MM.1S (cell line): Measurements from ENCODE around the gene CPNE7.

Experiments used
- DNase-seq: peaks from one replicate; pipeline ENCODE4 v3.0.0-alpha.2; 2015
- H2AFZ ChIP-seq: fragments of 300-600 bp; sonication (generic); 2 replicates; pipeline ENCODE4 v1.6.0; 2016; ENCODE audit warnings: antibody characterized with exemption, low read length
- H3F3A ChIP-seq: fragments of 300-600 bp; sonication (generic); 2 replicates; pipeline ENCODE4 v1.6.1; 2016; ENCODE audit warnings: mild to moderate bottlenecking, antibody characterized with exemption, low read length, moderate library complexity, mixed read lengths; ENCODE audit not compliant: insufficient read depth
- H3K27ac ChIP-seq: fragments of 300-600 bp; sonication (generic); 2 replicates; pipeline ENCODE4 v1.5.1; 2016; ENCODE audit warnings: mild to moderate bottlenecking, low read length
- H3K27me3 ChIP-seq: fragments of 300-600 bp; sonication (generic); replicated peaks from 2 replicates; pipeline ENCODE4 v1.6.0; 2016; ENCODE audit warnings: low read length; ENCODE audit not compliant: insufficient read depth
- H3K36me3 ChIP-seq: fragments of 300-600 bp; sonication (generic); replicated peaks from 2 replicates; pipeline ENCODE4 v1.6.1; 2016; ENCODE audit warnings: mild to moderate bottlenecking, low read length, mixed read lengths; ENCODE audit not compliant: insufficient read depth
- H3K4me1 ChIP-seq: fragments of 300-600 bp; sonication (generic); 2 replicates; pipeline ENCODE4 v1.6.1; 2016; ENCODE audit warnings: low read length, mixed read lengths
- H3K4me2 ChIP-seq: fragments of 300-600 bp; sonication (generic); 2 replicates; pipeline ENCODE4 v1.6.0; 2016; ENCODE audit warnings: low read depth, low read length
- H3K4me3 ChIP-seq: fragments of 300-600 bp; sonication (generic); 2 replicates; pipeline ENCODE4 v1.5.1; 2016; ENCODE audit warnings: low read length, mixed read lengths
- H3K79me2 ChIP-seq: fragments of 300-600 bp; sonication (generic); 2 replicates; pipeline ENCODE4 v1.6.1; 2016; ENCODE audit warnings: mixed run types, low read length, mixed read lengths
- H3K9ac ChIP-seq: fragments of 300-600 bp; sonication (generic); 2 replicates; pipeline ENCODE4 v1.6.1; 2016; ENCODE audit warnings: low read length, mixed read lengths
- H3K9me2 ChIP-seq: fragments of 300-600 bp; sonication (generic); replicated peaks from 2 replicates; pipeline ENCODE4 v1.6.1; 2016; ENCODE audit warnings: mild to moderate bottlenecking, low read length, mixed read lengths; ENCODE audit not compliant: insufficient read depth
- H3K9me3 ChIP-seq: fragments of 300-600 bp; sonication (generic); replicated peaks from 2 replicates; pipeline ENCODE4 v1.6.1; 2016; ENCODE audit warnings: mild to moderate bottlenecking, low read length, mixed read lengths; ENCODE audit not compliant: insufficient read depth
- H4K20me1 ChIP-seq: fragments of 300-600 bp; sonication (generic); 2 replicates; pipeline ENCODE4 v1.6.1; 2016; ENCODE audit warnings: mild to moderate bottlenecking, low read length, moderate library complexity, mixed read lengths; ENCODE audit not compliant: insufficient read depth
- CTCF ChIP-seq: fragments of 300-600 bp; sonication (generic); IDR thresholded peaks from 2 replicates; pipeline ENCODE4 v1.5.1; 2016; ENCODE audit warnings: antibody characterized with exemption, low read length, mixed read lengths
- EZH2 ChIP-seq: fragments of 300-600 bp; sonication (generic); optimal IDR thresholded peaks from 2 replicates; pipeline ENCODE3; 2017; ENCODE audit warnings: low read depth, mild to moderate bottlenecking, antibody characterized with exemption, low read length, mixed read lengths
- EZH2phosphoT487 ChIP-seq: fragments of 300-600 bp; sonication (generic); IDR thresholded peaks from 2 replicates; pipeline ENCODE4 v1.6.1; 2018; ENCODE audit warnings: antibody characterized with exemption, low read length

CPNE7 gene

GRCh38 chr16:89639385-89639784 lies 63.8 kb downstream of the CPNE7 start:
- no peaks in the 10 kb centered on the region for H3F3A ChIP-seq
- no peak overlapping the region for H3K4me2 ChIP-seq

GRCh38 chr16:89641458-89642119 lies 66.0 kb downstream of the CPNE7 start:
- H2AFZ ChIP-seq: no peak overlapping the region
- H3K9me3 ChIP-seq: no peaks in the 10 kb centered on the region
- H3K27ac ChIP-seq: no peak overlapping the region
- no peak overlapping the region for H3K4me3 ChIP-seq
- H3K9ac ChIP-seq: no peak overlapping the region
- no peaks in the 10 kb centered on the region for H3F3A ChIP-seq
- peaks cover 4% of the 10 kb centered on the region; the same call in 1 of the 2 replicates for H3K27me3 ChIP-seq
- H3K79me2 ChIP-seq: no peaks in the 10 kb centered on the region
- H4K20me1 ChIP-seq: no peaks in the 10 kb centered on the region
- H3K36me3 ChIP-seq: no peaks in the 10 kb centered on the region
- no peak overlapping the region for H3K4me2 ChIP-seq
- DNase-seq: no peak
- TF ChIP-seq CTCF: no peak
- no peak for TF ChIP-seq EZH2phosphoT487
- TF ChIP-seq EZH2: no peak
- no peaks in the 10 kb centered on the region for H3K4me1 ChIP-seq
- no peaks in the 10 kb centered on the region for H3K9me2 ChIP-seq

More at GRCh38 chr16:89639385-89639784, 63.8 kb downstream of the CPNE7 start:
- Histone ChIP-seq H3K9me2 (no peaks in the 10 kb centered on the region), H4K20me1 (no peaks in the 10 kb centered on the region), H3K9me3 (no peaks in the 10 kb centered on the region), H3K27me3 (peaks cover 4% of the 10 kb centered on the region), H3K9ac (no peak overlapping the region), H2AFZ (no peak overlapping the region), H3K79me2 (no peaks in the 10 kb centered on the region), H3K4me1 (no peaks in the 10 kb centered on the region), H3K36me3 (no peaks in the 10 kb centered on the region), H3K27ac (no peak overlapping the region), H3K4me3 (no peak overlapping the region)
- no peak for TF ChIP-seq EZH2
- no peak for TF ChIP-seq EZH2phosphoT487
- TF ChIP-seq CTCF: no peak
- no peak for DNase-seq

- H3K4me2 ChIP-seq: no peak overlapping the region
- H3K27me3 ChIP-seq: peaks cover 4% of the 10 kb centered on the region; the same call in 1 of the 2 replicates
- H3K79me2 ChIP-seq: no peaks in the 10 kb centered on the region
- H3K4me3 ChIP-seq: no peak overlapping the region
- no peak overlapping the region for H2AFZ ChIP-seq
- H3K9ac ChIP-seq: no peak overlapping the region
- no peaks in the 10 kb centered on the region for H3K9me2 ChIP-seq
- no peaks in the 10 kb centered on the region for H3K4me1 ChIP-seq
- no peaks in the 10 kb centered on the region for H3K9me3 ChIP-seq
- no peak for TF ChIP-seq EZH2phosphoT487
- TF ChIP-seq CTCF: no peak
- TF ChIP-seq EZH2: no peak
- H4K20me1 ChIP-seq: no peaks in the 10 kb centered on the region
- no peaks in the 10 kb centered on the region for H3K36me3 ChIP-seq
- H3K27ac ChIP-seq: no peak overlapping the region
- no peak for DNase-seq
- H3F3A ChIP-seq: no peaks in the 10 kb centered on the region
Observed at GRCh38 chr16:89642574-89642973, 67.0 kb downstream of the CPNE7 start.
